K562 (cell line): ENCODE measurements around the gene ATOH8. TPM values are rescaled to one million over a fixed set of nuclear protein-coding genes. Genes with fewer than 3 reads are reported as not detected.
A peak's percentile ranks its signal among the peaks of the same experiment; 100 is the strongest.

Source experiments
- ATAC-seq: fragments of 200-7000 bp; cut with Tn5 transposase; 3 replicates; pipeline ENCODE4 v1.9.1; 2020; ENCODE audit warnings: moderate library complexity
- BruUV-seq: library from RNA; stranded (reverse); fragments of 400-500 nt; replicated peaks from 2 replicates; lab custom pipeline; 2021; lab: Mats Ljungman, UMichigan
- CTCF ChIA-PET: fragments of 300-600 bp; formaldehyde crosslinking; extraction: SDS; loops from one replicate; lab custom pipeline; 2021; ENCODE audit warnings: low intra/inter-chr PET ratio; lab: Yijun Ruan, JAX
- POLR2A ChIA-PET: fragments of 300-600, 350-650 bp; sonication (Branson Sonifier 250); formaldehyde crosslinking; extraction: SDS; loops from one replicate; lab custom pipeline; 2021; ENCODE audit warnings: antibody characterized with exemption, inconsistent platforms; lab: Yijun Ruan, JAX
- DNase-seq, 4 experiments: peaks; one replicate each; pipeline versions ENCODE4 v3.0.0 to v3.0.0-alpha.2; 2011 to 2018; ENCODE audit warnings: low spot score in 3 of 4, mixed read lengths in 3 of 4; ENCODE audit errors: extremely low read depth in 1 of 4
- FAIRE-seq: peaks from 2 replicates; lab custom pipeline; 2011; peaks lifted over from hg19 to GRCh38; lab: Jason Lieb, UNC
- H2AFZ ChIP-seq: 2 replicates; pipeline ENCODE4 v1.6.0; 2011; ENCODE audit warnings: low read depth, low read length, control low read depth, inconsistent platforms
- H3K27ac ChIP-seq: fragments of 200-600 bp; 3 replicates; pipeline ENCODE4 v1.8.0; 2011; ENCODE audit warnings: low read depth, mild to moderate bottlenecking, control low read depth, inconsistent platforms, low read length, moderate library complexity, mixed read lengths; ENCODE audit errors: extremely low read depth
- H3K27me3 ChIP-seq, 2 experiments: fragments of 300-600 bp in 1 of 2; 2 replicates in 1 of 2; 3 replicates in 1 of 2; pipeline versions ENCODE4 v1.6.0 to v1.8.0; 2011; ENCODE audit warnings: inconsistent platforms in 2 of 2, low read length in 2 of 2, mild to moderate bottlenecking in 1 of 2, mixed read lengths in 1 of 2, moderate library complexity in 1 of 2; ENCODE audit not compliant: control insufficient read depth in 2 of 2, insufficient read depth in 2 of 2
- H3K36me3 ChIP-seq: fragments of 300-600 bp; 3 replicates; pipeline ENCODE4 v1.8.0; 2011; ENCODE audit warnings: mild to moderate bottlenecking, low read length, inconsistent platforms; ENCODE audit not compliant: control insufficient read depth, insufficient read depth
- H3K4me1 ChIP-seq, 2 experiments: fragments of 200-600 bp in 1 of 2; replicated peaks in 1 of 2; 2 replicates in 1 of 2; 3 replicates in 1 of 2; pipeline versions ENCODE4 v1.5.1 to v1.8.0; 2011; ENCODE audit warnings: inconsistent platforms in 2 of 2, low read length in 2 of 2, mild to moderate bottlenecking in 1 of 2, mixed read lengths in 1 of 2, moderate library complexity in 1 of 2; ENCODE audit not compliant: control insufficient read depth in 2 of 2, insufficient read depth in 2 of 2
- H3K4me2 ChIP-seq: 2 replicates; pipeline ENCODE4 v1.6.1; 2011; ENCODE audit warnings: low read length, control low read depth, inconsistent platforms, mixed read lengths; ENCODE audit not compliant: insufficient read depth
- H3K4me3 ChIP-seq: fragments of 200-600 bp; sonication (generic), shearing (Covaris generic); 2 replicates; pipeline ENCODE4 v1.5.1; 2016; ENCODE audit warnings: control low read depth, inconsistent platforms
- H3K79me2 ChIP-seq: fragments of 200-600 bp; 3 replicates; pipeline ENCODE4 v1.8.0; 2011; ENCODE audit warnings: low read length, inconsistent platforms; ENCODE audit not compliant: control insufficient read depth, insufficient read depth
- H3K9ac ChIP-seq, 2 experiments: 2 replicates each; pipeline versions ENCODE4 v1.6.0 to v1.6.1; 2011; ENCODE audit warnings: low read depth in 2 of 2, low read length in 2 of 2, control low read depth in 1 of 2, inconsistent platforms in 1 of 2, mild to moderate bottlenecking in 1 of 2, mixed read lengths in 1 of 2; ENCODE audit not compliant: insufficient read depth in 1 of 2
- H3K9me1 ChIP-seq: one replicate; pipeline ENCODE4 v1.6.0; 2011; ENCODE audit warnings: inconsistent platforms, mild to moderate bottlenecking, low read length, moderate library complexity; ENCODE audit not compliant: control insufficient read depth, insufficient read depth
- H3K9me3 ChIP-seq: replicated peaks from 2 replicates; pipeline ENCODE4 v1.5.1; 2011; ENCODE audit warnings: low read depth, low read length, inconsistent platforms; ENCODE audit not compliant: control insufficient read depth, insufficient read depth
- H4K20me1 ChIP-seq: replicated peaks from 2 replicates; pipeline ENCODE4 v1.6.1; 2011; ENCODE audit warnings: low read length, inconsistent platforms, mixed read lengths; ENCODE audit not compliant: control insufficient read depth, insufficient read depth
- MEIS2 ChIP-seq: fragments of 450-650 bp; IDR thresholded peaks from 2 replicates; pipeline ENCODE4 v1.6.1; 2014; ENCODE audit warnings: mild to moderate bottlenecking; ENCODE audit not compliant: partially characterized antibody
- MTF1 ChIP-seq: fragments of 250-450 bp; sonication (Bioruptor Pico); IDR thresholded peaks from 2 replicates; pipeline ENCODE4 v1.9.0; 2021; ENCODE audit warnings: moderate library complexity, mild to moderate bottlenecking, inconsistent platforms, borderline replicate concordance
- THAP12 ChIP-seq: fragments of 250-450 bp; sonication (Bioruptor Pico); IDR thresholded peaks from 2 replicates; pipeline ENCODE4 v1.9.0; 2021; ENCODE audit warnings: mild to moderate bottlenecking, inconsistent platforms
- ZBTB12 ChIP-seq: fragments of 250-450 bp; sonication (Bioruptor Pico); IDR thresholded peaks from 2 replicates; pipeline ENCODE4 v1.4.0; 2020
- ZMIZ1 ChIP-seq, 2 experiments: fragments of 150-350 bp in 1 of 2; IDR thresholded peaks; 2 replicates each; pipeline ENCODE4 v1.6.1; 2012 to 2016; ENCODE audit warnings: low read depth in 2 of 2, low read length in 2 of 2, mild to moderate bottlenecking in 1 of 2, moderate library complexity in 1 of 2
- ZNF79 ChIP-seq: fragments of 250-450 bp; sonication (Bioruptor Pico); IDR thresholded peaks from 2 replicates; pipeline ENCODE4 v1.4.0; 2020; ENCODE audit warnings: low read depth, mild to moderate bottlenecking, moderate library complexity
- WGBS: fragments of 100-300 bp; shearing (Covaris generic); methylation state at CpG from one replicate; pipeline ENCODE4 v1.1.6; 2016; ENCODE audit warnings: low coverage, mixed read lengths; ENCODE audit not compliant: insufficient coverage; ENCODE audit errors: missing lambda C conversion rate; 5-methylcytosine and 5-hydroxymethylcytosine counted together
- in situ Hi-C: fragments of 300-500 bp; cut with MboI; formaldehyde crosslinking; loops from 4 replicates; pipeline ENCODE4 v1.15.0; 2018; ENCODE audit warnings: inconsistent platforms, mixed read lengths
- intact Hi-C: fragments of 100-400 bp; cut with micrococcal nuclease; formaldehyde crosslinking; loops from 2 replicates; pipeline ENCODE4 v1.14.2; 2022
- polyA plus RNA-seq, 8 experiments: library from polyadenylated mRNA; depleted of rRNA in 4 of 8; stranded (reverse) in 5 of 8; unstranded in 3 of 8; fragments of >200 nt; fragmentation: Nextera tagmentation in 2 of 8; fragmentation: Illumina TruSeq in 1 of 8; extraction: Ambion mirVana in 2 of 8; extraction: Trizol in 1 of 8; gene quantifications; 2 replicates each; pipeline versions ENCODE4 v1.2.1 to v1.2.3, GENCODE V29; 2011 to 2014; ENCODE audit warnings: inconsistent platforms in 1 of 8, missing spikeins in 1 of 8
- total RNA-seq, 7 experiments: library from RNA; depleted of rRNA in 6 of 7; stranded (reverse); fragments of >200 nt in 6 of 7; fragmentation: Illumina TruSeq in 2 of 7; extraction: Trizol in 2 of 7; gene quantifications; 2 replicates each; pipeline versions ENCODE4 v1.2.1 to v1.2.3, GENCODE V29; 2011 to 2021; ENCODE audit warnings: low replicate concordance in 1 of 7

The ATOH8 gene
- total and polyA plus RNA-seq, 9 of the 15 experiments (the other 6 are each of a cell fraction or from before 2014, with no cell fraction given), result not detected

GRCh38 chr2:85778646-85779379, 25.0 kb downstream of the ATOH8 start:
- in situ Hi-C loops, result no loop called here
- ChIA-PET CTCF (no interaction called here), POLR2A (no interaction called here)
- Histone ChIP-seq H2AFZ (no peak overlapping the region), H3K4me3 (no peak overlapping the region), H3K9me3 (no peaks in the 10 kb centered on the region), H4K20me1 (peaks cover 12% of the 10 kb centered on the region), H3K27ac (no peak overlapping the region), H3K27me3 (peaks cover 49 to 83% of the 10 kb centered on the region in 2 experiments), H3K4me1 (no peaks in the 10 kb centered on the region; a peak in 1 of 5 replicates), H3K36me3 (no peaks in the 10 kb centered on the region), H3K9ac (no peak overlapping the region), H3K4me2 (no peak overlapping the region), H3K9me1 (no peaks in the 10 kb centered on the region), H3K79me2 (no peaks in the 10 kb centered on the region)
- intact Hi-C loops, result no loop called here
- WGBS, result 2% methylated on average over 16 of the region's 16 CpGs
- no peak for FAIRE-seq
- no peak for ATAC-seq
- TF ChIP-seq THAP12 (CRISPR knock-in tag), result no peak
- no peak for TF ChIP-seq ZNF79 (CRISPR knock-in tag)
- TF ChIP-seq ZMIZ1 (IDR thresholded peaks at IDR 0.05; ENCODE audit: low read depth in 2 of 2, low read length in 2 of 2), result no peak
- no peak for TF ChIP-seq MTF1
- peak; percentile 12 for TF ChIP-seq MEIS2
- no peak for TF ChIP-seq ZBTB12
- DNase-seq, result no peak
- no TSS peak for BruUV-seq
